ENCODE results near the gene LCN6.
A peak's percentile ranks its signal among the peaks of the same experiment; 100 is the strongest.
"Not testable (repeated sequence)": the region's sequence is repeated elsewhere in the genome, so short reads cannot be mapped to it uniquely, and the experiment has no call there.

Gene LCN6

GRCh38 chr9:136748201-136748600, at the start of gene LCN6:
LCN6 (minus strand) TSS chr9:136748525; CDS start chr9:136748483, 42 bp downstream.
- DNase-seq, result no peak

DNA sequence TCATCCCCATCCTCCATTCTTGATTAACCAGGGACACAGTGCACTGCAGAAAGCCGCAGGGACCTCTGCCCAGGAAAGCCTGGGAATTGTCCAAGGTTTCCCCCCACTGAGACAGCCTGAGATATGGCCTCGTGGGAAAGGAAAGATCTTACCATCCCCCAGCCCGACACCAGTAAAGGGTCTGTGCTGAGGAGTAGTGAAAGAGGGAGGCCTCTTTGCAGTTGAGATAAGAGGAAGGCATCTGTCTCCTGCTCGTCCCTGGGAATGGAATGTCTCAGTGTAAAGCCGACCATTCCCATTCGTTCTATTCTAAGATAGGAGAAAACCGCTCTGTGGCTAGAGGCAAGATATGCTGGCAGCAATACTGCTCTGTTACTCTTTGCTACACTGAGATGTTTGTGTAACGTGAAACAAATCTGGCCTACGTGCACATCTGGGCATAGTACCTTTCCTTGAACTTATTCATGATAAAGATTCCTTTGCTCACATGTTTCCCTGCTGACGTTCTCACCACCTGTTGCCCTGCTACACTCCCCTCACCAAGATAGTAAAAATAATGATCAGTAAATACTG, 48.5 kb upstream of the LCN6 start:
- DNase-seq, result not testable (repeated sequence)

DNA sequence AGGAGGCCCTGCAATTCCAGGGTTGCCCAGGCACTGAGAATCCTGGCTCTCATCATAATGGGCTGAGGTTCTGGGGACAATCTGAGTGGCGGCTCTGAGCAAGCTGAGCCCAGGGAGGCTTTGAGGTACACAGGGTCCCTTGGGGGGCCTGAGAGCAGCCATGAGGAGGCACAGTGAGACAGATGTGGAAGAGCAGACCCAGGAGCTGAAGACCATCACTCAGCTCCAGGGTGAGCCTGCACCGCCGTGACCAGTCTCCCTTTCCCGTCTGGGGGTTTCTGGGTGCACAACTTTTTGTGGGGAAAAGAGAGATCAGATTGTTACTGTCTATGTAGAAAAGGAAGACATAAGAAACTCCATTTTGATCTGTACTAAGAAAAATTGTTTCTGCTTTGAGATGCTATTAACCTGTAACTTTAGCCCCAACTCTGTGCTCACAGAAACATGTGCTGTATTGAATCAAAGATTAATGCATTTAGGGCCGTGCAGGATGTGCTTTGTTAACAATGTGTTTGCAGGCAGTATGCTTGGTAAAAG, 48.0 kb upstream of the LCN6 start, which contains the start of gene CCDC183:
Gene CCDC183 (plus strand): TSS at position 101 of the 537 bp plus-strand sequence. CDS start 60 bp downstream, at position 161.
- DNase-seq, result no peak

DNA sequence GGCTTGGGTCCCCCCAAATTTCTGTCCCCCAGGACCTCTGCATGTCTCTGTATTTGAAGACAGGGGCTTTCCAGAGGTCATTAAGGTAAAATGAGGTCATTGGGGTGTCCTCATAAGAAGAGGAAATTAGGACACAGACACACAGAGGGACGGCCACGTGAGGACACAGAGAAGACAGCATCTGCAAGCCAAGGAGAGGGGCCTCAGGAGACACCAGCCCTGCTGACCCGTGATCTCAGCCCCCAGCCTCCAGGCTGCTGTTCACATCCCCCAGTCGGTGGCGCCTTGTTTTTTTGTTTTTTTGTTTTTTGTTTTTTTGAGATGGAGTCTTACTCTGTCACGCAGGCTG, 46.6 kb upstream of the LCN6 start:
- no peak for DNase-seq

DNA sequence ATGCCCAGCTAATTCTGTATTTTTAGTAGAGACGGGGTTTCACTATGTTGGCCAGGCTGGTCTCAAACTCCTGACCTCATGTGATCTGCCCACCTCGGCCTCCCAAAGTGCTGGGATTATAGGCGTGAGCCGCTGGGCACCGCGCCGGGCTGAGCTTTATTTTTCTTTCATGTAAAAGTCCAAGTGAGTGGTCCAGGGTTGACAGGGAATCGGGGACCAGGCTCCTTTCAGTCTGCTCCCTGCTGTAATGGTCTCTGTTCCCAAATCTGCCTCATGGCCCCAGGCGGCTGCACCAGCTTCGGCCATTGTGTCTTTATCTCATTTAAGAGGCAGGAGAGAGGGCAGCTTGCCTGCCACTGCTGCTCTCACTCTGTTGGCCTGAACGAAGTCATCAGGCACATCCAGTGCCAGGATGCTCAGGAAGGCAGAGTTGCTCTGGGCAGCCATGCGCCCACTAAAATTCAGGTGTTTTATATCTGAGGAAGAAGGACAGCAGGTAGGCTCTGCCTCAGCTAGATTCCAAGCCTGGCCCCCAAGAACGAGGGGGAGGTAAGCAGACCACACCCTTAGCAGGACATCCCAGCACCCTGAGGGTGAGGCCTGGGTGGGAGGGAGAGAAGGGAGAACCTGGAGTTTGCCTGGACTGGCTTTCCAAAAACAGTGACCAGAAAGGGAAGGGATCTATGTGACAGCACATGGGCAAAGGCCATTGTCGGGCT, 46.1 kb upstream of the LCN6 start:
- no peak for DNase-seq

GRCh38 chr9:136793086-136793946, 45.0 kb upstream of the LCN6 start:
- DNase-seq, result no peak

- DNase-seq, result no peak
Measured at GRCh38 chr9:136792321-136793085, 44.2 kb upstream of the LCN6 start.

DNA sequence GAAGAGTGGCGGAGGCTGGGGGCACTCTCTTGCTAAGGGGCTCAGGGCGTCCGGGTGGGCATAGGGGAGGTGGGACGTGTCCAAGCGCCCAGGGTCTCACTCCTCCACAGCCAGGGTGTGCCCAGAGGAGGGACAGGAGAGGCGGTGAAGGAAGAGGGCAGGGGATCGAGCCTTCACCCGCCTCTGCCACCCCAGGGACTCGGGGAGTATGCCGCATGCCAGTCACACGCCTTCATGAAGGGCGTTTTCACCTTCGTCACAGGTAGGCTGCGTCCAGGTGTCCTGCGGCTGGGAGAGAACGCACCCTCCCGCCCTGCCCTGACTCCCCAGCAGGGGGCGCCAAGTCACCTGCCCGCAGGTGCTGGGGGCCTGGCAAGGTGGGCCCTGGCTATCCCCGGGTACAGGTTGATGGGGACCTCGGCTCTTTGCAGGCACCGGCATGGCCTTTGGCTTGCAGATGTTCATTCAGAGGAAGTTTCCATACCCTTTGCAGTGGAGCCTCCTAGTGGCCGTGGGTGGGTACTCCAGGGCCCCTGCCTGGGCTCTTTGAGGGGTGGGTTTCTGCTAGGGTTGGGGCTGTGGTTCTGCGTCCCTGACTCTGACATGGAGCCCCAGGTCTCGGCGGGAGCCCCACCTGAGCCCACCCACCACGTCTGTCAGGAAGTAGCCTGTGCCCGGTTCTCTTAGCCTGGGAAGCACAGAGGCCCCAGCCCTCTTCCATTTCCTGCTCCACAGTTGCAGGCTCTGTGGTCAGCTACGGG, 43.4 kb upstream of the LCN6 start:
- DNase-seq, result peak; percentile 35

GRCh38 chr9:136790640-136791515, 42.6 kb upstream of the LCN6 start, which contains the start of gene TMEM141:
TMEM141 (plus strand) TSS chr9:136791344; CDS start chr9:136791371, 27 bp downstream.
- DNase-seq, result peak; percentile 96

- DNase-seq, result no peak
Measured at GRCh38 chr9:136789523-136789937, 41.2 kb upstream of the LCN6 start.

DNA sequence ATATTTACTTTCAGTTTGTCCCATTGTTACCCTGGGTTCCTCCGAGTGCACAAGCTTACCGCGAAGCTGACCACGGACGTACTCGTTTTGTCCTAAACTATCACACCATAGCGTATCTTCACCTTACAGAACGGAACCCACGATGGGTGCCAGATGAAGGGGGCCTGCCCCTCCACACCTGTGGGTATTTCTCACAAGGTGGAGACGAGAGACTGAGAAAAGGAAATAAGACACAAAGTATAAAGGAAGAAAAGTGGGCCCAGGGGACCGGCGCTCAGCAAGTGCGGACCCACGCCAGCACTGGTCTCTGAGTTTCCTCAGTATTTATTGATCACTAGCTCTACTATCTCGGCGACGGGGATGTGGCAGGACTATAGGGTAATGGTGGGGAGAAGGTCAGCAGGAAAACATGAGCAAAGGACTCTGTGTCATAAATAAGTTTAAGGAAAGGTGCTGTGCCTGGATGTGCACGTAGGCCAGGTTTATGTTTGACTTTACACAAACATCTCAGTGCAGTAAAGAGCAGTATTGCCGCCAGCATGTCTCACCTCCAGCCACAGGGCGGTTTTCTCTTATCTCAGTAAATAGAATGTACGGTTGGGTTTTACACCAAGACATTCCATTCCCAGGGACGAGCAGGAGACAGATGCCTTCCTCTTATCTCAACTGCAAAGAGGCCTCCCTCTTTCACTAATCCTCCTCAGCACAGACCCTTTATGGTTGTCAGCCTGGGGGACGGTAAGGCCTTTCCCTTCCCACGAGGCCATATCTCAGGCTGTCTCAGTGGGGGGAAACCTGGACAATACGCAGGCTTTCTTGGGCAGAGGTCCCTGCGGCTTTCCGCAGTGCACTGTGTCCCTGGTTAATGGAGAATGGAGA, 40.6 kb upstream of the LCN6 start:
- DNase-seq, result not testable (repeated sequence)

- peak; percentile 81 for DNase-seq
Measured at GRCh38 chr9:136787690-136788400, 39.5 kb upstream of the LCN6 start.

DNA sequence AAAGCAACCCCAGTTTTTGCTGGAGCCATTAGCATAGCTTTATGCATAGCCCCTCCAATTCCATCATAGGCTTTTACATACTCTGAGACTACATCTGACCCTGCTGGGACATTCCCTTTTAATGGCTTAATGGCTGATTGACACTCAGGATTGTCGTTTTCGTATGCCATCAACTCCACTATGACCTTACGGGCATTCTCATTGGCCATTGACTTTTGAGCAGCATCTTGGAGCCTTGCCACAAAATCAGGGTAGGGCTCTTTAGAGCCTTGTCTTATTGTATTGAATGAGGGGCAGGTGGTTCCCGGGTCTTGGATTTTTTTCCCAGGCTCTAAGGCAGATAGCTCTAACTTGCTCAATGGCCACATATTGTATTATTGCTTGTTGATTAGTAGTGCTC, 38.7 kb upstream of the LCN6 start:
- not testable (repeated sequence) for DNase-seq

GRCh38 chr9:136786451-136786850, 38.1 kb upstream of the LCN6 start:
- no peak for DNase-seq

DNA sequence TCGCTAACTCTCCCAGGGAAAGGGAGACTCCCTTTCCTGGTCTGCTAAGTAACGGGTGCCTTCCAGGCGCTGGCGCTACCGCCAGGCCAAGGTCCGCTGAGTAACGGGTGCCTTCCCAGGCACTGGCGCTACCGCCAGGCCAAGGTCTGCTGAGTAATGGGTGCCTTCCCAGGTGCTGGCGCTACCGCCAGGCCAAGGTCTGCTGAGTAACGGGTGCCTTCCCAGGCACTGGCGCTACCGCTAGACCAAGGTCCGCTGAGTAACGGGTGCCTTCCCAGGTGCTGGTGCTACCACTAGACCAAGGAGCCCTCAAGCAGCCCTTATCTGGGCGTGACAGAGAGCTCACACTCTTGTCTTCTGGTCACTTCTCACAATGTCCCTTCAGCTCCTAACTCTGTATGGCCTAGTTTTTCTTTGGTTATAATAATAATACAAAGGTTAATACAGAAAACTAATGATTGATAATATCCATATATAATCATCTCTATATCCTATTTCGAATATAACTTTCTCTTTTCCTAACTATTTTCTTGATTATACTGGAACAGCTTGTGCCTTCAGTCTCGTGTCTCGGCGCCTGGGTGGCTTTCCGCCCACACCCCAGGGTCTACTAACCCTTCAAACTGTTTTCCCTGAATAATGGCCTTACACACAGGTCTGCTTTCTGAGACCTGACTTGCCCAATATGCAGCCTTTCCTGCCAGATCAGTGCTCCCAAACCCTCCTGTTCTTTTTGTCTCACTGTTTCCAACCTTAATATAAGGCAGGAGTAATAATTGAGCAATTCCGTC, 37.4 kb upstream of the LCN6 start:
- not testable (repeated sequence) for DNase-seq

DNA sequence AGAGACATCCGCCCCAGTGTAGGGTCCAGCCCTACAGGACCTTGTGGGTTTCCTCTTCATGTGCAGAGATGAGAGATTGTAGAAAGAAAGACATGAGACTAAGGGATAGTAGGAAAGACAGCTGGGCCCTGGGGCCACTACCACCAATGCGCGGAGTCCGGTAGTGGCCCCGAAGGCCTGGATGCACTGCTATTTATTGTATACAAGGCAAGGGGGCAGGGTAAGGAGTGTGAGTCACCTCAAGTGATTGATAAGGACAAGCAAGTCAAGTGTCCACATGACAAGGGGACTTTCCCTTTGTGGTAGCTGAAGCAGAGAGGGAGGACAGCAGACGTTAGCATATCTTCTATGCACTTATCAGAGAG, 36.7 kb upstream of the LCN6 start:
- no peak for DNase-seq

DNA sequence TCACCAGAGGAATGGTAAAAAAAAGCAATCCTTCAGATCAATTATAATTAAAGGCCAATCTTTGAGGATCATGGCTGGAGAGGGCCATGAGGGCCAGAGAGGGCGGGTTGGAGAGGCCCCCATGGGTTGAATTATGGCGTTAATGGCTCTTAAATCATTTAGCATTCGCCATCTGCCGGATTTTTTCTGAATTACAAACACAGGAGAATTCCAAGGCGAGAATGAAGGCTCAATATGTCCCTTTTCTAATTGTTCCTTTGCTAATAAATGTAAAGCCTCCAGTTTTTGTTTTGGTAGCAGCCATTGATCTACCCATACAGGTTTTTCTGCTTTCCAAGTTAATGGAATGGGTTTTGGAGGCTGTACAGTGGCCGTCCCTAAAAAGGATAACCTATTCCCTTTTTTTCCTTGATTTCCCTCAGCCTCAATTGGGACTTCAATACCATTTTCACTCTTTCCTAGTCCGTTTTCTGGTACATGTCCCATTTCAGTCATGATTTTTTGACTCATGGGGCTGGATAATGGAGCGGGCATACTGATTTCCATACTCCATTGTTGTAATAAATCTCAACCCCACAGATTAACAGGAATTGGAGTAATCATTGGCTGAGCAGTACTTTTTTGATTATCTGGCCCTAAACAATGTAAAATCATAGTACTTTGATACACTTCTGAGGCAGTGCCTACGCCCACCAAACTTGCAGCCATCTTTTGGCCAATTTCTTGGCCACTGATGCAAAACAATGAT, 36.1 kb upstream of the LCN6 start:
- DNase-seq, result no peak
